NAMALWA (cell line): Measurements from ENCODE around the gene NPAT.

Experiments
- DNase-seq: peaks from one replicate; pipeline ENCODE4 v3.0.0-alpha.2; 2015; ENCODE audit warnings: low spot score

Gene NPAT

GRCh38 chr11:108222574-108223347 is at the start of gene NPAT, which contains the start of gene ATM:
Gene NPAT (minus strand): TSS chr11:108222638. CDS start chr11:108222536, 102 bp downstream.
Gene ATM (plus strand): TSS chr11:108223067. CDS start chr11:108227625, 4,558 bp downstream.
- peak; percentile 99 for DNase-seq

GRCh38 chr11:108269583-108269982 is 47.1 kb upstream of the NPAT start:
- DNase-seq: no peak

GRCh38 chr11:108253176-108253575 is 30.7 kb upstream of the NPAT start:
- no peak for DNase-seq

GRCh38 chr11:108246885-108247284 is 24.4 kb upstream of the NPAT start:
- no peak for DNase-seq

- no peak for DNase-seq
Measured at GRCh38 chr11:108246308-108246707, 23.9 kb upstream of the NPAT start.

- DNase-seq: no peak
Measured at GRCh38 chr11:108242422-108242821, 20.0 kb upstream of the NPAT start.

- DNase-seq: no peak
Measured at GRCh38 chr11:108241330-108242037, 19.0 kb upstream of the NPAT start.

- no peak for DNase-seq
Measured at GRCh38 chr11:108239076-108239475, 16.6 kb upstream of the NPAT start.

- peak; percentile 34 for DNase-seq
Measured at GRCh38 chr11:108237058-108237481, 14.6 kb upstream of the NPAT start.

- DNase-seq: no peak
Measured at GRCh38 chr11:108235633-108236032, 13.2 kb upstream of the NPAT start.

- no peak for DNase-seq
Measured at GRCh38 chr11:108235192-108235591, 12.8 kb upstream of the NPAT start.

GRCh38 chr11:108233277-108233945 is 11.0 kb upstream of the NPAT start:
- DNase-seq: no peak

- no peak for DNase-seq
Measured at GRCh38 chr11:108228251-108228650, 5.8 kb upstream of the NPAT start.

GRCh38 chr11:108226036-108226435 is 3.6 kb upstream of the NPAT start:
- no peak for DNase-seq

GRCh38 chr11:108224911-108225786 is 2.7 kb upstream of the NPAT start:
- DNase-seq: peak; percentile 87

- peak; percentile 54 for DNase-seq
Measured at GRCh38 chr11:108224366-108224765, 1.9 kb upstream of the NPAT start.

- DNase-seq: peak; percentile 71
Measured at GRCh38 chr11:108223348-108224149, 1.1 kb upstream of the NPAT start.

- no peak for DNase-seq
Measured at GRCh38 chr11:108221911-108222573, 396 bp downstream of the NPAT start.

- DNase-seq: no peak
Measured at GRCh38 chr11:108221371-108221770, 1.1 kb downstream of the NPAT start.

GRCh38 chr11:108220721-108221336 is 1.6 kb downstream of the NPAT start:
- peak; percentile 55 for DNase-seq
